HEK293T (cell line): ENCODE results near the gene HSPH1.

Experiments
- ARNT ChIP-seq: fragments of 450-650 bp; IDR thresholded peaks from 2 replicates; pipeline ENCODE4 v1.6.1; 2017; ENCODE audit warnings: mild to moderate bottlenecking
- BHLHE40 ChIP-seq: fragments of 450-650 bp; IDR thresholded peaks from 2 replicates; pipeline ENCODE4 v1.6.1; 2016; ENCODE audit warnings: mild to moderate bottlenecking, moderate library complexity, borderline replicate concordance
- CTBP1 ChIP-seq: fragments of 450-650 bp; IDR thresholded peaks from 2 replicates; pipeline ENCODE4 v1.6.1; 2016; ENCODE audit warnings: borderline replicate concordance
- ELF4 ChIP-seq: fragments of 450-650 bp; IDR thresholded peaks from 2 replicates; pipeline ENCODE4 v1.6.1; 2017; ENCODE audit warnings: antibody characterized with exemption
- FOXA1 ChIP-seq: fragments of 450-650 bp; IDR thresholded peaks from 2 replicates; pipeline ENCODE4 v1.6.1; 2016; ENCODE audit warnings: mild to moderate bottlenecking
- FOXK2 ChIP-seq: fragments of 450-650 bp; IDR thresholded peaks from 2 replicates; pipeline ENCODE4 v1.6.1; 2016; ENCODE audit warnings: mild to moderate bottlenecking
- FOXM1 ChIP-seq: fragments of 450-650 bp; IDR thresholded peaks from 2 replicates; pipeline ENCODE4 v1.6.1; 2017; ENCODE audit warnings: mild to moderate bottlenecking, borderline replicate concordance
- HDGF ChIP-seq: fragments of 450-650 bp; IDR thresholded peaks from 2 replicates; pipeline ENCODE4 v1.6.1; 2017; ENCODE audit warnings: antibody characterized with exemption, borderline replicate concordance
- L3MBTL2 ChIP-seq: fragments of 450-650 bp; conservative IDR thresholded peaks from 2 replicates; pipeline ENCODE4 v1.6.1; 2016; ENCODE audit warnings: mild to moderate bottlenecking
- NFRKB ChIP-seq: fragments of 450-650 bp; IDR thresholded peaks from 2 replicates; pipeline ENCODE4 v1.6.1; 2016; ENCODE audit warnings: mild to moderate bottlenecking, moderate library complexity
- SP1 ChIP-seq: fragments of 450-650 bp; IDR thresholded peaks from 2 replicates; pipeline ENCODE4 v1.6.1; 2017
- SUZ12 ChIP-seq: fragments of 450-650 bp; IDR thresholded peaks from 2 replicates; pipeline ENCODE4 v1.6.1; 2016; ENCODE audit warnings: mild to moderate bottlenecking
- TARDBP ChIP-seq: fragments of 450-650 bp; IDR thresholded peaks from 2 replicates; pipeline ENCODE4 v1.6.1; 2016
- ZNF384 ChIP-seq: fragments of 450-650 bp; IDR thresholded peaks from 2 replicates; pipeline ENCODE4 v1.6.1; 2016

DNA sequence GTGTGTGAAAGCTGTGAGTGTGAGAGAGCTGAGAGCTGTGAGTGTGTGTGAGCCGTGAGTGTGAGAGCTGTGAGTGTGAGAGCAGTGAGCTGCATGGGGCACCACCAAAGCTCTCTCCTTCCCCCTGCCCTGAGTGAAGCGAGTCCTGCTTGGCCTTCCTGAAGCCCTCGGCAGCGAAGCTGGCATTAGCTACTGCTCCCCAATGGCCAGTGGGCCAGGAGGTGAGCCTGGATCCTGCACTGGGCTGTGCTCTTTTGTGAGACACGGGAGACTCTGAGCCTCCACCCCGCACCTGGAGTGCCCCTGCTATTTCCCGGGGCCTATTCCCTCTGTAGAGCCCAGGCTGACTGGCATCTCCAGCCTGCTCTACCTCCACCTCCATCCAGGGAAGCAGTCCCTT lies 51.5 kb downstream of the HSPH1 start:
- no peak for TF ChIP-seq ELF4
- no peak for TF ChIP-seq ARNT
- TF ChIP-seq SP1: no peak
- no peak for TF ChIP-seq FOXA1
- no peak for TF ChIP-seq SUZ12
- no peak for TF ChIP-seq ZNF384
- TF ChIP-seq TARDBP: no peak
- no peak for TF ChIP-seq BHLHE40
- TF ChIP-seq FOXM1: no peak
- no peak for TF ChIP-seq FOXK2
- no peak for TF ChIP-seq HDGF
- no peak for TF ChIP-seq NFRKB
- TF ChIP-seq CTBP1: no peak
- TF ChIP-seq L3MBTL2: no peak
